DOHH2 (cell line): ENCODE results near the gene RNF145.

Experiments used
- H3F3A ChIP-seq: fragments of 200-600 bp; sonication (generic), shearing (Covaris generic); 2 replicates; pipeline ENCODE4 v1.6.0; 2016; ENCODE audit warnings: antibody characterized with exemption, mild to moderate bottlenecking; ENCODE audit not compliant: control insufficient read depth, insufficient read depth
- H3K27ac ChIP-seq: fragments of 200-600 bp; sonication (generic); 2 replicates; pipeline ENCODE4 v1.5.1; 2014; ENCODE audit warnings: low read depth, mild to moderate bottlenecking, low read length, moderate library complexity
- H3K27me3 ChIP-seq: fragments of 200-600 bp; sonication (generic); 2 replicates; pipeline ENCODE4 v1.6.1; 2014; ENCODE audit warnings: mild to moderate bottlenecking, low read length, mixed read lengths; ENCODE audit not compliant: control insufficient read depth
- H3K36me3 ChIP-seq: fragments of 200-600 bp; sonication (generic); 2 replicates; pipeline ENCODE4 v1.6.1; 2014; ENCODE audit warnings: mild to moderate bottlenecking, low read length, moderate library complexity, mixed read lengths; ENCODE audit not compliant: control insufficient read depth
- H3K4me1 ChIP-seq: fragments of 200-600 bp; sonication (generic); 2 replicates; pipeline ENCODE4 v1.6.1; 2014; ENCODE audit warnings: mild to moderate bottlenecking, low read length, mixed read lengths; ENCODE audit not compliant: control insufficient read depth
- H3K4me2 ChIP-seq: fragments of 200-600 bp; sonication (generic); 2 replicates; pipeline ENCODE4 v1.6.0; 2014; ENCODE audit warnings: mild to moderate bottlenecking, low read length, moderate library complexity
- H3K4me3 ChIP-seq: fragments of 200-600 bp; sonication (generic); 2 replicates; pipeline ENCODE4 v1.5.1; 2014; ENCODE audit warnings: mild to moderate bottlenecking, low read length, mixed read lengths
- H3K79me2 ChIP-seq: fragments of 200-600 bp; sonication (generic); 2 replicates; pipeline ENCODE4 v1.6.1; 2014; ENCODE audit warnings: mild to moderate bottlenecking, low read length, mixed read lengths; ENCODE audit not compliant: control insufficient read depth
- H3K9me2 ChIP-seq: fragments of 200-600 bp; sonication (generic); replicated peaks from 2 replicates; pipeline ENCODE4 v1.6.1; 2014; ENCODE audit warnings: mild to moderate bottlenecking, low read length, mixed read lengths; ENCODE audit not compliant: control insufficient read depth
- H3K9me3 ChIP-seq: fragments of 200-600 bp; sonication (generic); 2 replicates; pipeline ENCODE4 v1.6.1; 2014; ENCODE audit warnings: antibody characterized with exemption, low read length, mixed read lengths; ENCODE audit not compliant: control insufficient read depth, insufficient read depth
- H4K20me1 ChIP-seq: fragments of 200-600 bp; sonication (generic); 2 replicates; pipeline ENCODE4 v1.6.0; 2014; ENCODE audit warnings: low read depth, mild to moderate bottlenecking, antibody characterized with exemption, low read length, moderate library complexity; ENCODE audit not compliant: control insufficient read depth, insufficient read depth
- CTCF ChIP-seq: fragments of 200-600 bp; sonication (generic); IDR thresholded peaks from one replicate; pipeline ENCODE4 v1.5.1; 2014; ENCODE audit warnings: antibody characterized with exemption, mild to moderate bottlenecking, low read depth, low read length; ENCODE audit not compliant: poor library complexity, severe bottlenecking
- EZH2phosphoT487 ChIP-seq: fragments of 200-600 bp; sonication (generic); IDR thresholded peaks from 2 replicates; pipeline ENCODE4 v1.6.1; 2017; ENCODE audit warnings: borderline replicate concordance, mild to moderate bottlenecking, antibody characterized with exemption, low read length, moderate library complexity, mixed read lengths

The RNF145 gene

GRCh38 chr5:159257007-159257406, 47.7 kb upstream of the RNF145 start:
- TF ChIP-seq EZH2phosphoT487 (no peak), CTCF (no peak)
- Histone ChIP-seq H3K79me2 (no peaks in the 10 kb centered on the region), H3K27me3 (no peaks in the 10 kb centered on the region), H3K9me2 (no peaks in the 10 kb centered on the region), H3K27ac (no peak overlapping the region), H3K4me3 (no peak overlapping the region), H3K36me3 (no peaks in the 10 kb centered on the region), H3F3A (no peaks in the 10 kb centered on the region), H4K20me1 (no peaks in the 10 kb centered on the region), H3K4me1 (peaks cover 7% of the 10 kb centered on the region), H3K4me2 (no peak overlapping the region), H3K9me3 (peaks cover 3% of the 10 kb centered on the region; the same call in 1 of the 2 replicates)

GRCh38 chr5:159252195-159252594, 42.8 kb upstream of the RNF145 start:
- Histone ChIP-seq H3K4me2 (no peak overlapping the region), H4K20me1 (no peaks in the 10 kb centered on the region), H3K79me2 (no peaks in the 10 kb centered on the region), H3K27ac (no peak overlapping the region), H3K36me3 (no peaks in the 10 kb centered on the region), H3K9me2 (no peaks in the 10 kb centered on the region), H3K4me3 (no peak overlapping the region), H3K9me3 (0 out of 2 replicates have a peak, but pooled peaks cover 3% of the 10 kb centered on the region), H3K4me1 (peaks cover 4% of the 10 kb centered on the region; the same call in 1 of the 2 replicates), H3K27me3 (no peaks in the 10 kb centered on the region), H3F3A (no peaks in the 10 kb centered on the region)
- TF ChIP-seq EZH2phosphoT487 (no peak), CTCF (no peak)

- no peaks in the 10 kb centered on the region for H3K9me3 ChIP-seq
- no peak overlapping the region for H3K4me3 ChIP-seq
- H3K27ac ChIP-seq = no peak overlapping the region
- H4K20me1 ChIP-seq = no peaks in the 10 kb centered on the region
- TF ChIP-seq CTCF (no peak), EZH2phosphoT487 (no peak)
- no peaks in the 10 kb centered on the region for H3K9me2 ChIP-seq
- H3K27me3 ChIP-seq = 0 out of 2 replicates have a peak, but pooled peaks cover 6% of the 10 kb centered on the region
- H3K36me3 ChIP-seq = no peaks in the 10 kb centered on the region
- H3K4me1 ChIP-seq = no peaks in the 10 kb centered on the region
- H3F3A ChIP-seq = no peaks in the 10 kb centered on the region
- H3K79me2 ChIP-seq = no peaks in the 10 kb centered on the region
- H3K4me2 ChIP-seq = no peak overlapping the region
Observed at GRCh38 chr5:159249158-159249557, 39.8 kb upstream of the RNF145 start.
